H1 (cell line): Measurements from ENCODE around the gene LIX1L. TPM values are rescaled to one million over a fixed set of nuclear protein-coding genes. Genes with fewer than 3 reads are reported as not detected.

Experiments
- CTCF ChIA-PET: fragments of 300-600 bp; sonication (Branson Sonifier 250); formaldehyde crosslinking; loops from one replicate; lab custom pipeline; 2021; ENCODE audit not compliant: partially characterized antibody; lab: Charles Lee
- POLR2A ChIA-PET: fragments of 300-600 bp; sonication (Branson Sonifier 250); formaldehyde crosslinking; loops from one replicate; lab custom pipeline; 2021; ENCODE audit warnings: inconsistent platforms; ENCODE audit not compliant: partially characterized antibody; lab: Charles Lee
- DNase-seq, 2 experiments: peaks; one replicate each; pipeline versions ENCODE4 v3.0.0 to v3.0.0-alpha.2; 2010 to 2022; ENCODE audit warnings: low spot score in 2 of 2, low read depth in 1 of 2, mixed read lengths in 1 of 2
- FAIRE-seq: peaks from 2 replicates; lab custom pipeline; 2011; peaks lifted over from hg19 to GRCh38; lab: Jason Lieb, UNC
- H2AFZ ChIP-seq: 2 replicates; pipeline ENCODE4 v1.8.1; 2012; ENCODE audit warnings: low read length, inconsistent platforms
- H2AK5ac ChIP-seq: 2 replicates; pipeline ENCODE4 v1.6.1; 2013; ENCODE audit warnings: low read depth, low read length
- H2BK120ac ChIP-seq: replicated peaks from 2 replicates; pipeline ENCODE3; 2013; ENCODE audit warnings: low read depth, low read length, inconsistent platforms
- H2BK12ac ChIP-seq: 2 replicates; pipeline ENCODE4 v1.6.1; 2013; ENCODE audit warnings: low read depth, low read length
- H2BK15ac ChIP-seq: 2 replicates; pipeline ENCODE4 v1.6.1; 2013; ENCODE audit warnings: low read length
- H2BK20ac ChIP-seq: 2 replicates; pipeline ENCODE4 v1.6.1; 2013; ENCODE audit warnings: low read length
- H2BK5ac ChIP-seq: 2 replicates; pipeline ENCODE4 v1.6.1; 2013; ENCODE audit warnings: low read depth, low read length
- H3K14ac ChIP-seq: 2 replicates; pipeline ENCODE4 v1.6.1; 2013; ENCODE audit warnings: inconsistent platforms; ENCODE audit not compliant: insufficient read length
- H3K18ac ChIP-seq: 2 replicates; pipeline ENCODE4 v1.6.1; 2013; ENCODE audit warnings: low read length; ENCODE audit errors: extremely low read depth
- H3K23ac ChIP-seq: 2 replicates; pipeline ENCODE4 v1.6.1; 2013; ENCODE audit warnings: inconsistent platforms; ENCODE audit not compliant: insufficient read length
- H3K23me2 ChIP-seq: 2 replicates; pipeline ENCODE4 v1.6.1; 2013; ENCODE audit warnings: low read depth, low read length
- H3K27ac ChIP-seq: 2 replicates; pipeline ENCODE4 v1.6.1; 2011; ENCODE audit warnings: low read depth, low read length, inconsistent platforms
- H3K27me3 ChIP-seq, 4 experiments: replicated peaks in 1 of 4; 1 replicate in 1 of 4; 2 replicates in 3 of 4; pipeline versions ENCODE4 v1.6.1 to v1.8.1; 2011 to 2013; ENCODE audit warnings: low read length in 3 of 4, mild to moderate bottlenecking in 3 of 4, inconsistent platforms in 2 of 4, mixed read lengths in 2 of 4, moderate library complexity in 1 of 4; ENCODE audit not compliant: control insufficient read depth in 3 of 4, insufficient read depth in 3 of 4; ENCODE audit errors: extremely low read depth in 1 of 4
- H3K36me3 ChIP-seq, 4 experiments: 2 replicates each; pipeline versions ENCODE4 v1.6.1 to v1.8.1; 2011 to 2013; ENCODE audit warnings: mild to moderate bottlenecking in 4 of 4, low read length in 3 of 4, moderate library complexity in 2 of 4, control low read depth in 1 of 4, inconsistent platforms in 1 of 4; ENCODE audit not compliant: insufficient read depth in 4 of 4, control insufficient read depth in 2 of 4
- H3K4ac ChIP-seq: replicated peaks from 2 replicates; pipeline ENCODE3; 2013; ENCODE audit warnings: low read length, low read depth, mixed read lengths, inconsistent platforms; ENCODE audit not compliant: insufficient read length
- H3K4me1 ChIP-seq, 4 experiments: replicated peaks in 1 of 4; 1 replicate in 1 of 4; 2 replicates in 3 of 4; pipeline versions ENCODE4 v1.6.1 to v1.8.1; 2011 to 2013; ENCODE audit warnings: low read length in 3 of 4, inconsistent platforms in 2 of 4, mixed read lengths in 1 of 4; ENCODE audit not compliant: insufficient read depth in 4 of 4, control insufficient read depth in 3 of 4
- H3K4me2 ChIP-seq, 2 experiments: 2 replicates each; pipeline versions ENCODE4 v1.6.1 to v1.8.1; 2011 to 2013; ENCODE audit warnings: low read depth in 2 of 2, low read length in 2 of 2, control low read depth in 1 of 2, inconsistent platforms in 1 of 2, mild to moderate bottlenecking in 1 of 2; ENCODE audit not compliant: insufficient read depth in 1 of 2
- H3K4me3 ChIP-seq, 4 experiments: fragments of 200-600, 300-600 bp in 1 of 4; sonication (generic), shearing (Covaris generic), sonication (Bioruptor Twin) in 1 of 4; 2 replicates each; pipeline versions ENCODE4 v1.5.1 to v1.8.1; 2011 to 2016; ENCODE audit warnings: low read length in 4 of 4, low read depth in 3 of 4, control low read depth in 2 of 4, inconsistent platforms in 2 of 4, mild to moderate bottlenecking in 2 of 4, mixed read lengths in 1 of 4, moderate library complexity in 1 of 4; ENCODE audit not compliant: insufficient read depth in 2 of 4; ENCODE audit errors: extremely low read depth in 1 of 4
- H3K56ac ChIP-seq: replicated peaks from 2 replicates; pipeline ENCODE3; 2013; ENCODE audit warnings: low read depth, mild to moderate bottlenecking, mixed read lengths, low read length, inconsistent platforms; ENCODE audit not compliant: insufficient read length
- H3K79me1 ChIP-seq: 2 replicates; pipeline ENCODE4 v1.6.1; 2013; ENCODE audit warnings: low read depth, low read length, control low read depth
- H3K79me2 ChIP-seq, 2 experiments: 2 replicates each; pipeline versions ENCODE4 v1.6.1 to v1.8.1; 2012 to 2013; ENCODE audit warnings: low read length in 2 of 2, mild to moderate bottlenecking in 2 of 2, inconsistent platforms in 1 of 2; ENCODE audit not compliant: insufficient read depth in 2 of 2, control insufficient read depth in 1 of 2
- H3K9ac ChIP-seq, 4 experiments: replicated peaks in 1 of 4; 1 replicate in 1 of 4; 2 replicates in 3 of 4; pipeline versions ENCODE4 v1.6.1 to v1.8.1; 2011 to 2013; ENCODE audit warnings: low read depth in 3 of 4, low read length in 3 of 4, control low read depth in 2 of 4, mild to moderate bottlenecking in 2 of 4, moderate library complexity in 2 of 4, inconsistent platforms in 1 of 4; ENCODE audit errors: extremely low read depth in 1 of 4
- H3K9me3 ChIP-seq, 2 experiments: 2 replicates each; pipeline versions ENCODE4 v1.6.1 to v1.8.1; 2012 to 2013; ENCODE audit warnings: mild to moderate bottlenecking in 2 of 2, moderate library complexity in 2 of 2, control low read depth in 1 of 2, inconsistent platforms in 1 of 2, low read depth in 1 of 2, low read length in 1 of 2, mixed read lengths in 1 of 2; ENCODE audit not compliant: insufficient read depth in 2 of 2
- H4K20me1 ChIP-seq, 2 experiments: replicated peaks in 1 of 2; 2 replicates each; pipeline versions ENCODE3 to v1.8.1; 2011 to 2013; ENCODE audit warnings: inconsistent platforms in 2 of 2, low read length in 2 of 2, mild to moderate bottlenecking in 1 of 2; ENCODE audit not compliant: insufficient read depth in 2 of 2, control insufficient read depth in 1 of 2
- H4K5ac ChIP-seq: 2 replicates; pipeline ENCODE4 v1.6.1; 2013; ENCODE audit warnings: low read length, low read depth, mixed read lengths, inconsistent platforms; ENCODE audit not compliant: insufficient read length
- H4K8ac ChIP-seq: 2 replicates; pipeline ENCODE4 v1.8.0; 2013; ENCODE audit warnings: mild to moderate bottlenecking, moderate library complexity, low read length, inconsistent platforms; ENCODE audit not compliant: insufficient read depth; ENCODE audit errors: extremely low read depth
- H4K91ac ChIP-seq: replicated peaks from 2 replicates; pipeline ENCODE3; 2013; ENCODE audit warnings: low read length, mixed read lengths, inconsistent platforms; ENCODE audit not compliant: insufficient read length
- ASH2L ChIP-seq: fragments of 200-600, 300-600 bp; sonication (generic); IDR thresholded peaks from one replicate; pipeline ENCODE4 v1.7.1; 2017; ENCODE audit warnings: low read length
- CBX8 ChIP-seq: fragments of 300-800, 300-1000 bp; sonication (generic); IDR thresholded peaks from 2 replicates; pipeline ENCODE4 v1.7.1; 2016; ENCODE audit warnings: low read depth, low read length, borderline replicate concordance
- CREB1 ChIP-seq: IDR thresholded peaks from 2 replicates; pipeline ENCODE4 v1.6.1; 2012; ENCODE audit warnings: inconsistent platforms
- EP300 ChIP-seq, 2 experiments: IDR thresholded peaks; 1 replicate in 1 of 2; 2 replicates in 1 of 2; pipeline ENCODE4 v1.6.1; 2011 to 2012; ENCODE audit warnings: low read depth in 2 of 2, low read length in 2 of 2, mild to moderate bottlenecking in 2 of 2, borderline replicate concordance in 1 of 2, inconsistent platforms in 1 of 2, moderate library complexity in 1 of 2
- HDAC6 ChIP-seq: IDR thresholded peaks from one replicate; pipeline ENCODE4 v1.7.1; 2012; ENCODE audit warnings: low read depth, mild to moderate bottlenecking, inconsistent platforms, low read length, moderate library complexity
- RAD21 ChIP-seq, 2 experiments: IDR thresholded peaks in 1 of 2; conservative IDR thresholded peaks in 1 of 2; 2 replicates each; pipeline ENCODE4 v1.6.1; 2011; ENCODE audit warnings: low read depth in 2 of 2, low read length in 2 of 2, improper control_type of control experiment in 1 of 2, inconsistent platforms in 1 of 2, mild to moderate bottlenecking in 1 of 2, moderate library complexity in 1 of 2
- SIRT6 ChIP-seq: IDR thresholded peaks from one replicate; pipeline ENCODE4 v1.7.1; 2012; ENCODE audit warnings: low read length, inconsistent platforms
- SIX5 ChIP-seq: IDR thresholded peaks from 2 replicates; pipeline ENCODE4 v1.6.1; 2011; ENCODE audit warnings: mild to moderate bottlenecking, low read depth, low read length
- SP1 ChIP-seq: IDR thresholded peaks from 2 replicates; pipeline ENCODE4 v1.6.1; 2011; ENCODE audit warnings: low read depth, low read length
- TBP ChIP-seq: IDR thresholded peaks from 2 replicates; pipeline ENCODE4 v1.6.1; 2011; ENCODE audit warnings: low read depth, low read length, improper control_type of control experiment
- WGBS, 2 experiments: shearing (Covaris generic) in 1 of 2; methylation state at CpG; one replicate each; pipeline versions ENCODE4 v1.1.6 to v1.1.7; 2013 to 2015; ENCODE audit warnings: low lambda C conversion rate in 2 of 2, mixed read lengths in 2 of 2, inconsistent platforms in 1 of 2, low coverage in 1 of 2, missing lambda C conversion rate in 1 of 2; ENCODE audit not compliant: insufficient replicate concordance in 2 of 2, insufficient coverage in 1 of 2, insufficient read length in 1 of 2; ENCODE audit errors: extremely low coverage in 1 of 2, missing lambda C conversion rate in 1 of 2; 5-methylcytosine and 5-hydroxymethylcytosine counted together
- polyA plus RNA-seq, 7 experiments: library from polyadenylated mRNA; depleted of rRNA in 3 of 7; stranded (reverse) in 5 of 7; unstranded in 2 of 7; fragments of >200 nt in 5 of 7; fragments of 200-250 nt in 2 of 7; gene quantifications; 1 replicate in 5 of 7; 2 replicates in 1 of 7; 4 replicates in 1 of 7; pipeline versions ENCODE4 v1.2.1 to v1.2.3, GENCODE V29; 2011 to 2013; ENCODE audit warnings: missing spikeins in 2 of 7, mixed read lengths in 2 of 7
- total RNA-seq: library from RNA; stranded (reverse); fragmentation: NEBNext Ultra II Directional; extraction: Animal tissue kit (Norgen Biotek cat#: 25700); gene quantifications from 2 replicates; pipeline ENCODE4 v1.2.1, GENCODE V29; 2021

LIX1L gene
- total and polyA plus RNA-seq, 2 of the 8 experiments (the other 6 are each of a cell fraction or from before 2014, with no cell fraction given): 2.9 to 3.7 TPM

DNA sequence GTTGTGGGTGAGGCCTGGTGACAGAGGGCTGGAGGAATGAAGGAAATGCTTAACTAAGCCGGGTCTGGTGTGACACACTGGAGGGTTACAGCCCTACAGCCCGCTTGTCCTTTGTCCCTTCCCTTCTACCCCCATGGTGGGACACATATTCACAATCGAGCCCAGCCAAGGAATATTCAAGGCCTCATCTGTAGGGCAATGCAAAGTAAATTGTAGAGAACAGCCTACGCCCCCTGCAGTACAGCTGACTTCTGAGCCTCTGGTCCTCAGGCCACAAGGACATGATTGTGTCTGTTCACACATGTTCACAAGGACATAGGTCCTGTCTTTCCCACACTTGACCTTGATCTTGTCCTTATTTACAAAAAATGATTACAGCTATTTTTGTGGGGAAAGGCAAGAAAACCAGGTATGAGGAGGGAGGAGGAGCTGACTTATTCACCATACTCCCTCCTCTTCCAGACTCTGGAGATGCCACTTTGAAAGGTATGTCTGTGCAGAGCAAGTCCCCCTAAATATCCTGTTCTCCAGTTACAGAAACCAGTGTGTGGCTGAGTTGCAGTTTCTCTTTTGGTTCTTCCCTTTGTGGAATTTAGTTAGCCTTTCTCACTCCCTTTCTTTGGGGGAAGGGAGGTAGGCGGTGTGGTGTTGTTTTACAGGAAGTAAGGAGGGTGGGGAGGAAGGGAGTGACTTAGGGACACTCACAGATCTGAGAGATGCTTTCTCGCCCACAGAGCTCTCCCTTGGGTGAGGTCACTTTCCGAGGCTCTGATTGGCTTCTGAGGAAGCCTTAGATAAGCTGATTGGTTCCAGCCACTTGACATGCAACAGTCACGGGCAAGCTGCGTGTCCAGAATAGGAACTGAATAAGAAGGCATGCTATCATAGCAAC is 21.3 kb upstream of the LIX1L start:
- H3K4me2 ChIP-seq: peak overlapping the region; percentile 62 to 72
- H2BK5ac ChIP-seq: peak overlapping the region; percentile 95
- H2BK12ac ChIP-seq: peak overlapping the region; percentile 96
- DNase-seq (peak; percentile 67 to 90), FAIRE-seq (peak; percentile 81)
- no peaks in the 10 kb centered on the region for H3K36me3 ChIP-seq
- H3K79me1 ChIP-seq: no peaks in the 10 kb centered on the region
- ChIA-PET POLR2A (interaction anchor here (0.6 to 13.7 kb wide), 14 partner anchors 14 to 73 kb away, joined by 3 to 218 read pairs (median 4); partner anchors contain the start of genes ANKRD34A, POLR3GL, RBM8A and TXNIP), CTCF (interaction anchor here (0.6 to 8.7 kb wide), 17 partner anchors 10 to 270 kb away, joined by 3 to 152 read pairs (median 6); partner anchors contain the start of genes ANKRD34A, HJV, NUDT17 and PIAS3)
- peak overlapping the region; percentile 87 for H4K91ac ChIP-seq
- peak overlapping the region; percentile 1 for H3K56ac ChIP-seq
- H3K4ac ChIP-seq: no peak overlapping the region
- no peaks in the 10 kb centered on the region for H3K9me3 ChIP-seq
- H3K23me2 ChIP-seq: peaks cover 3% of the 10 kb centered on the region; the same call in 1 of the 2 replicates
- peaks cover 4 to 18% (median 13%) of the 10 kb centered on the region in 4 experiments; a peak in 5 of 7 replicates for H3K4me1 ChIP-seq
- WGBS, 2 experiments: 8% methylated on average over 9 of the region's 9 CpGs; no CpG with 5 or more reads in 1 of the 2 experiments
- peak overlapping the region; percentile 5; the same call in 1 of the 2 replicates for H2AFZ ChIP-seq
- H2AK5ac ChIP-seq: peak overlapping the region; percentile 87; the same call in 1 of the 2 replicates
- H4K8ac ChIP-seq: no peak overlapping the region
- no peaks in the 10 kb centered on the region for H4K20me1 ChIP-seq
- H3K27ac ChIP-seq: peak overlapping the region; percentile 89
- H2BK20ac ChIP-seq: peak overlapping the region; percentile 49; the same call in 1 of the 2 replicates
- H2BK15ac ChIP-seq: 0 out of 2 replicates have a peak overlapping the region, but pooled peaks have one; percentile 14
- H4K5ac ChIP-seq: peak overlapping the region; percentile 46
- H3K23ac ChIP-seq: no peak overlapping the region
- peak overlapping the region in 3 of 4 experiments; percentile 27 to 72 (median 68); a peak in 6 of 7 replicates for H3K9ac ChIP-seq
- H3K18ac ChIP-seq: peak overlapping the region; percentile 63
- peak overlapping the region; percentile 65 for H2BK120ac ChIP-seq
- H3K79me2 ChIP-seq: no peaks in the 10 kb centered on the region
- peak overlapping the region; percentile 1 to 41 (median 13); a peak in 5 of 8 replicates for H3K4me3 ChIP-seq
- H3K14ac ChIP-seq: no peak overlapping the region
- H3K27me3 ChIP-seq: no peaks in the 10 kb centered on the region
- TF ChIP-seq RAD21 (IDR thresholded peaks at IDR 0.05 in 1 of 2, conservative IDR thresholded peaks at IDR 0.05 in 1 of 2; ENCODE audit: low read depth in 2 of 2, low read length in 2 of 2): peak in 1 of 2 experiments; percentile 10; a peak in 1 of 4 replicates
- TF ChIP-seq EP300 (IDR thresholded peaks at IDR 0.05; ENCODE audit: borderline replicate concordance in 1 of 2, low read depth in 2 of 2, low read length in 2 of 2): peak in 1 of 2 experiments; percentile 65; a peak in 1 of 3 replicates
- no peak for TF ChIP-seq HDAC6
- TF ChIP-seq CREB1: 0 out of 2 replicates have a peak, but pooled peaks have one; percentile 11
- peak; percentile 82 for TF ChIP-seq SP1
- peak; percentile 84 for TF ChIP-seq ASH2L
- TF ChIP-seq SIX5: 0 out of 2 replicates have a peak, but pooled peaks have one; percentile 3
- TF ChIP-seq SIRT6: no peak
- TF ChIP-seq TBP: peak; percentile 53
- TF ChIP-seq CBX8: no peak
